ENCODE measurements around the gene AMZ1.

AMZ1 gene

GRCh38 chr7:2698581-2699288 lies 10.7 kb downstream of the AMZ1 start:
- no peak for TF ChIP-seq CTCF (conservative IDR thresholded peaks at IDR 0.05; ENCODE audit: control insufficient read depth, insufficient read depth, low read depth, low read length)
- H3K4me3 ChIP-seq (ENCODE audit: control insufficient read depth, low read depth, low read length), result no peak overlapping the region
- no peak for DNase-seq (ENCODE audit: low read depth)

- TF ChIP-seq CTCF (conservative IDR thresholded peaks at IDR 0.05; ENCODE audit: control insufficient read depth, insufficient read depth, low read depth, low read length), result no peak
- H3K4me3 ChIP-seq (ENCODE audit: control insufficient read depth, low read depth, low read length), result no peak overlapping the region
- DNase-seq (ENCODE audit: low read depth), result no peak
Observed at GRCh38 chr7:2699289-2699620, 11.3 kb downstream of the AMZ1 start.

GRCh38 chr7:2700141-2700850 lies 12.3 kb downstream of the AMZ1 start:
- no peak for TF ChIP-seq CTCF (conservative IDR thresholded peaks at IDR 0.05; ENCODE audit: control insufficient read depth, insufficient read depth, low read depth, low read length)

GRCh38 chr7:2701424-2701823 lies 13.4 kb downstream of the AMZ1 start:
- H3K4me3 ChIP-seq (ENCODE audit: control insufficient read depth, low read depth, low read length), result no peak overlapping the region
- DNase-seq (ENCODE audit: low read depth), result no peak
- TF ChIP-seq CTCF (conservative IDR thresholded peaks at IDR 0.05; ENCODE audit: control insufficient read depth, insufficient read depth, low read depth, low read length), result no peak

More at GRCh38 chr7:2700141-2700850, 12.3 kb downstream of the AMZ1 start:
- no peak for DNase-seq (ENCODE audit: low read depth)
- no peak overlapping the region for H3K4me3 ChIP-seq (ENCODE audit: control insufficient read depth, low read depth, low read length)

GRCh38 chr7:2701832-2702593 lies 14.0 kb downstream of the AMZ1 start:
- H3K4me3 ChIP-seq (ENCODE audit: control insufficient read depth, low read depth, low read length), result no peak overlapping the region
- peak; percentile 82 for DNase-seq (ENCODE audit: low read depth)
- TF ChIP-seq CTCF (conservative IDR thresholded peaks at IDR 0.05; ENCODE audit: control insufficient read depth, insufficient read depth, low read depth, low read length), result no peak

- TF ChIP-seq CTCF (conservative IDR thresholded peaks at IDR 0.05; ENCODE audit: control insufficient read depth, insufficient read depth, low read depth, low read length), result no peak
- DNase-seq (ENCODE audit: low read depth), result no peak
- H3K4me3 ChIP-seq (ENCODE audit: control insufficient read depth, low read depth, low read length), result no peak overlapping the region
Observed at GRCh38 chr7:2702594-2702957, 14.6 kb downstream of the AMZ1 start.
